Activated CD8-positive, alpha-beta memory T cell treated with anti-CD3 and anti-CD28 coated beads, Interleukin-2, amount 50 U/mL, for 1 hour (primary cell): ENCODE measurements around the gene GPBP1.
"Not testable (repeated sequence)": the region's sequence is repeated elsewhere in the genome, so short reads cannot be mapped to it uniquely, and the experiment has no call there.

Experiments used
- DNase-seq: peaks from one replicate; pipeline ENCODE4 v3.0.0-alpha.2; 2020; ENCODE audit errors: extremely low read depth

GPBP1 gene

DNA sequence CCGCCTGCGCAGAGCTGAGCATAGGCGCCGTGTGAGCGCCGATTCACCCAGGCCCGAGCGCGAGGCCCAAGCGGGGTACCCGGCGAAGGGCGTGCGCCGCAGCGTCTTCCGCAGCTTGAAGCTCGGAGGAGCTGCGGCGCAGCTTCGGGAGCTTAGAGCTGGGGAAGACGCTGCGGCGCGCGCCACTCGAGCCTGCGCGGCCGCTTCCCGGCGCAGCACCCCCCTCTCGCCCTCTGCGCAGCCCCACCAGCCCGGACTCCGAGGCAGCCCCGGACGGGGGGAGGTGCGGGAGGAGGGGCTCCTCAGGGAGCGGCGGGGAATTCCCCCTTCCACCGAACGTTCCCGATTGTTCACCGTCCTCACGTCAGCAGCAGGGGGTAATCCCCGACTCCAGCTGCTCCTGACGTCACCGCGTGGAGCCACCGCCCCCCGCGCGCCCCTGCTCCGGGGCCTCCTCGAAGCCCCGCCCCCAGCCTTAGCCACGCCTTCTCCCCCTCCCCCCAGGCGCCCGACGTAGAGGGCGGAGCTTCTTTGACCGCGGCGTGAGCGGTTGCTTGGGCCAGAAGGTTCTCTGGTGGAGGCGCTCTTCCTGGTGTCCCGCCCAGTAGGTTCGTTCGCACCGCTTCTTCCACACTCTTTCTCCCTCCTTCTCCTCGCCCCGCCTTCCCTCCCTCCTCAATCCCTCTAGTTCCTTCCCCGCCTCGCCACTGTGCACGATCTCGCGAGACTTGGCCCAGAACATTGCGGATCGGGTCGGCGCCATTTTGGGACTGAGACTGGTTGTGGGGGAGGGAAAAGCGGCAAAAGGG lies at the start of gene GPBP1:
GPBP1 (plus strand) TSS at position 741 of the 809 bp plus-strand sequence. CDS start 40,072 bp downstream, outside the sequence.
- DNase-seq = peak; percentile 98

- DNase-seq = no peak
Measured at GRCh38 chr5:57128325-57128724, 45.5 kb upstream of the GPBP1 start.

DNA sequence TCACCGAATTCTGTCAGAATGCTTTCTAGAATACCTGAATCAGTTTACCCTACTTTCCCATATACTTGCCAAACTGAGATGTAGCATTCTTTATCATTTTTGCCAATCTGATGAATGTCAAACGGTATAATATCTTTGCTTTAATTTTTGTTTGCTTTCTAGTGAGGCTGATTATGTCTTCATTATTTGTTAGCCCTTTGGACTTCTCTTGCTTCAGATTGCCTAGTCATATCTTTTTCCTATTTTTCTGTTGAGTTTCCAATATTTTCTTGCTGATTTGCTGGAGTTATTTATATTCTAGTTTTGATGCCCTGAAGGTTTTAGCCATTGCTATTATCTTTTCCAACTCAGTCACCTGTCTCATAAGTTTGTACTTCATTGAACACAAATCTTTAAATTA lies 40.3 kb upstream of the GPBP1 start:
- no peak for DNase-seq

DNA sequence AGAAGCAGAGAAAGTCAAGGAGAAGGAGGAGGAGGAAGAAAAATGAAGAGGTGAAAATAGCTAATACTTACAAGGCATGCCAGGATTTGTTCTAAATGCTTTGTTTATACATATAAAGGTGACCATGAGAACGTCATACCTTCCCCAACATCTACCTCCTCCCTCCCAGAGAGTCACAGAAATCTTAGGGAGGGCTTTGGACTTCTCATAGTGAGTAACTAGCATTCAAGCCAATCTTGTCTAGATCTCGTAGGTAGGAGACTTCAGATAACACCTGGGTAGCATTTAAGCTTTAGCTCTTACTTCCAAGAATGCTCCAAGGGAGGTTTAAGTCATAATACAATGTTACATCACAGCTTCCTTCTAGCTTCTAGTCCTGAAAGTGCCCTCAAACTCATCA lies 36.5 kb upstream of the GPBP1 start:
- no peak for DNase-seq

DNA sequence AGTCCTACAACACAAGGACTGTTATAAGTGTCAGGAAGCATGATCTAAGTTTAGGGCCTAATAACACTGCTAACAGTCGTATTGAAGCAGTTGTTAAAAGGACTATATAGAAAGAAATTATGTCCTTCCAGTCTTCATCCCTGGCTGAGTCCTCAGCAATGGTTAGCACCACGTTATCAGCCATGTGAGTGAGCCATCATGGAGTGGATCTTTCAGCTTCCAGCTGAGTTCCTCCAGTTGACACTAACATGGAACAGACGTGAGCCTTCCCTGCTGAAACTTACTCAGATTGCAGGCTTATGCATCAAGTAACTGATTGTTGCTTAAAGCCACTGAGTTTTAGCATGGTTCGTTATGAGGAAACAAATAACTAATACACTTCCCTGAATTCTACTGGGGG lies 21.5 kb upstream of the GPBP1 start:
- no peak for DNase-seq

- DNase-seq = no peak
Measured at GRCh38 chr5:57155033-57155432, 18.8 kb upstream of the GPBP1 start.

DNA sequence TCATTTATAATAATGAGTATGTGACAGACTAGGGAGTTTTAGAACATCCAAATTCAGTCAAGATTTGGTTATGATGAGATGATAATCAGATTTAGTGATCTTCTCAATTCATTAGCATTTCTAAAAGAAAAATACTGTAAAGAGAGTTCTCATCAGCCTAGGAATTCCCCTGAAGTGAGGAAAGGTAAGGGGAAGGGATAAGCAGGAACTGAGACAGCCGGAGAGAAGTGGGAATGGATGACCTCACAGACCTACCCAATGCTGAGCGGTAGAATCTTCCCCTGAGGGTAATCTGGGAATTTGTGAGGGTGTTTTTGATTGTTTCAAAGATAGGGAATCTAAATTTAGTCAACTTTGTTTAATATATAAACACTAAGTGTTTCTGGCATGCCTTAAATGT lies 16.7 kb upstream of the GPBP1 start:
- DNase-seq = no peak

DNA sequence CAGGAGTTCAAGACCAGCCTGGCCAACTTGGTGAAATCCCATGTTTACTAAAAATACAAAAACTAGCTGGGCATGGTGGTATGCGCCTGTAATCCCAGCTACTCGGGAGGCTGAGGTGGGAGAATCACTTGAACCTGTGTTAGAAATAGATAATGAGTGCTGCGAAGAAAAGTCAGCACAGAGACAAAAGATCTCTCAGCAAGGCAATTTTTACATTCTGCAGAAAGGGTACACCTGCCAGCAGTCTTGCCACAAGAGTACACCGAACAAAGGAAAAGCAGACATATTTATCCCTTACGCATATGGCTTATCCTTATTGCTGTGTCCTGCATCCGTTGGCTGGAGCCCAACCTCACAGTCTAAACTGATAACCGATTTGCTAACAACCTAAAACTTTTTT lies 16.2 kb upstream of the GPBP1 start:
- no peak for DNase-seq

DNA sequence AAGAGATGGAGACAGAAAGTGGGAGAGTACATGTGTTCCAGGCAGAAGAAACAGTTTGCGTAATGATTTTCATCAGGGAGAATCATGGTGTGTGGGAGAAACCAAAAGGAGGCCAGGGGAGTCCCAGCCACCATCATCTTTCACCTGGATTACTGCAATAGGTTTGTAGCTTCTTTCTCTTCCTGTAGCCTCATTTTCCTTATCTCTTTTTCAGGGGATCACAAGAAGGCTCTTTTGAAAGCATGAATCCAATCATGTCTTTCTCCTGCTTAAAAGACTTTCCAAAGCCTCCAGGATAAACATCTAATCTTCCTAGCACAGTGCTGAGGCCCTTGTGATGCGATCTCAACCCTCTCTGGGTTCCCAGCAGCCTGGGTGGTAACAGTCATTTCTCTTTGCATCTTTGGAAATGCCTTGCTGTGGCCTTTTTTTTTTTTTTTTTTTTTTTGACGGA lies 10.3 kb upstream of the GPBP1 start:
- no peak for DNase-seq

DNA sequence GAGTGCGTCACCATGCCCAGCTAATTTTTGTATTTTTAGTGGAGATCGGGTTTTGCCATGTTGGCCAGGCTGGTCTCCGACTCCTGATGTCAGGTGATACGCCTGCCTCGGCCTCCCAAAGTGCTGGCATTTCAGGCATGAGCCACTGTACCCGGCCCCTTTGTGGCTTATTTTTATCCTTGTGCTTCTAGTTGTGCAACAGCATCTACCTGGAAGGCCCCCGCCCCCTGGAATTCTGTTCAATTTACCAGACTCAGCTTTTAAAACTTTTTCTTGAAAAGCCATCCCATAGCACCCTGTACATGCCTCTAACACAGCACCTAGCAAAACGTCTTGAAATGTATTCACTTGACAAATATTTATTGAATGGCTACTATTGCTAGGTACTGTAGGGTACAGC lies 9.7 kb upstream of the GPBP1 start:
- DNase-seq = no peak

DNA sequence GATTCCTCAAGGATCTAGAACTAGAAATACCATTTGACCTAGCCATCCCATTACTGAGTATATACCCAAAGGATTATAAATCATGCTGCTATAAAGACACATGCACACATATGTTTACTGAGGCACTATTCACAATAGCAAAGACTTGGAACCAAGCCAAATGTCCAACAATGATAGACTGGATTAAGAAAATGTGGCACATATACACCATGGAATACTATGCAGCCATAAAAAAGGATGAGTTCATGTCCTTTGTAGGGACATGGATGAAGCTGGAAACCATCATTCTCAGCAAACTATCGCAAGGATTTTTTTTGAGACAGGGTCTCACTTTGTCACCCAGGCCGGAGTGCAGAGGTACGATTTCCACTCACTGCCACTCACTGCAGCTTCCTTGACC lies 8.7 kb upstream of the GPBP1 start:
- DNase-seq = not testable (repeated sequence)

- no peak for DNase-seq
Measured at GRCh38 chr5:57166276-57166675, 7.6 kb upstream of the GPBP1 start.

DNA sequence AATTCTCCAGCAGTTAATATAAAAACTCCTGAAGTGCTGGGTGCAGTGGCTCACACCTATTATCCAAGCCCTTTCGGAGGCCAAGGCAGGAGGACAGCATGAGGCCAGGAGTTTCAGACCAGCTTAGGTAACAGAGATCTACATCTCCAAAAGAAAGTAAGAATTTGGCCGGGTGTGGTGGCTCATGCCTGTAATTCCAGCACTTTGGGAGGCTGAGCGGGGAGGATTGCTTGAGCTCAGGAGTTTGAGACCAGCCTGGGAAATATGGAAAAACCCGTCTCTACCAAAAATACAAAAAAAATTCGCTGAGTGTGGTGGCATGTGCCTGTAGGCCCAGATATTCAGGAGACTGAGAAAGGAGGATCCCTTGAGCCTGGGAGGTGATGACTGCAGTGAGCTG lies 6.7 kb upstream of the GPBP1 start:
- no peak for DNase-seq

DNA sequence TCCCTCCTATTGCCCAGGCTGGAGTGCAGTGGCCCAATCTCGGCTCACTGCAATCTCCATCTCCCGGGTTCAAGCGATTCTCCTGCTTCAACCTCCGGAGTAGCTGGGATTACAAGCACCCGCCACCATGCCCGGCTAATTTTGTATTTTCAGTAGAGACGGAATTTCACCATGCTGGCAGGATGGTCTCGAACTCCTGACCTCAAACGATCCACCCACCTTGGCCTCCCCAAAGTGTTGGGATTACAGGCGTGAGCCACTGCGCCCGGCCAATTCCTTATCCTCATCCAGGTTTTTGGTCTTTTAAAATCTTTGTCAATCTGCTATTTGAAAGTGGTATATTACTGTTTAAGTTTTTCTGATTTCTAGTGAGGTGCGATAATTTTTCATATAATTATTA lies 3.7 kb upstream of the GPBP1 start:
- DNase-seq = not testable (repeated sequence)

GRCh38 chr5:57171816-57172465 lies 1.9 kb upstream of the GPBP1 start:
- DNase-seq = no peak

GRCh38 chr5:57172466-57173318 lies 1.2 kb upstream of the GPBP1 start:
- DNase-seq = no peak

- no peak for DNase-seq
Measured at GRCh38 chr5:57174128-57174889, 450 bp downstream of the GPBP1 start.

DNA sequence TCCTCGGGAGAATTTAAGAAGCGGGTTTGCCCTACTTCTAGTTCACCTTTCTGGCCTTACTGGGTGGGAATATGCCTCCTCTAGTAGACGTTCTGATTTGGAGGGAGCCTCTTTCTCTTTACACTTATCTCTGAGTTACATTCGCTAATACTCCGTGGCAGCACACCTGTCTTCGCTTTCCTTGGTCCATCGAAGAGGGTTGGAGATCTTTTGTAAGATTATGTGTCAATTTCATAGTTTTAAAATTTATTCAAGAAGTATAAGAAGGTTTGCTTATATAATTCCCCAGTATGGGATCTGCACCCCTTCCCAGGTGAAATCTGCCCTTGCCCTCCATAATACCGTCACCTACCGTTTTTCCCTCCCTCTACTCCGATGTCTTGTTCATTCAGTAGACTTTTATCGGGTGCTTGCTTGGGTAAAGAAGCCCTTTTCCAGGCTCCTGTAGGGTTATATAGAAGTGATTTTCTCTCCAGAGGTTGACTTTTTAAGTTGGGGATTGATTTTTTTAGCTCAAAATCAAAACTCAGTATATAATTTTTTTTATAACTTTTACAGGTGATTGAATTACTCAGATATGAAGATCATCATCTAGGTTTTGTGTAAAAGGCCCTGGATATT lies 1.1 kb downstream of the GPBP1 start:
- DNase-seq = no peak

- DNase-seq = no peak
Measured at GRCh38 chr5:57175551-57176309, 1.9 kb downstream of the GPBP1 start.

DNA sequence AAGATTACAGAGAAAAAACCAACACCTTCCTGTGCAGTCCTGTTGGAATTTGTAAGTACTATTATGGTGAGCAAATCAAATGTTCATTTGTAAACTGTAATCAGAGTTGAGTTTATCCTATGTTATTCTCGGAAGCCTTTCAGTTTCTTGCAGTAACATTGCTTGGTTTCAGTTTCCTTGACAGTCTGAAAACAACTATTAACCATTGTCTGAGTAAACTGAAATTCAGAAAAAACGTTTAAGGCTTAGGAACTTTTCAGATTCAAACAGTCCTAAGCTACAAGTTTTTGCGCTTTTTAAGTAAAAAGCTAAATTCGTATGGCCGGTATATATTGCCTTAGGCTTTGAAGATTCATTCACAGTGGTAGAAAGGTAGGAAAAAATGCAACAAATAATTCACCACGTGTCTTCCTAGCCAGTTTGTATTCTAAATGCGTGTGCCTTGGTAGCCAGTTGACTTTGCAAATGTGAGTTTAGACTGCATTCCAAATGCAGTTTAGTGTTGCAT lies 2.5 kb downstream of the GPBP1 start:
- DNase-seq = no peak
